ENCODE data around the gene SYNPR.

The SYNPR gene

GRCh38 chr3:63470745-63471144, 192.6 kb downstream of the SYNPR start:
- no peak for DNase-seq (ENCODE audit: low spot score)

- DNase-seq (ENCODE audit: low spot score): no peak
Observed at GRCh38 chr3:63471781-63472180, 193.7 kb downstream of the SYNPR start.

GRCh38 chr3:63473641-63474166, 195.6 kb downstream of the SYNPR start:
- DNase-seq (ENCODE audit: low spot score): no peak

GRCh38 chr3:63474828-63475518, 196.9 kb downstream of the SYNPR start:
- DNase-seq (ENCODE audit: low spot score): no peak

GRCh38 chr3:63477494-63478129, 199.5 kb downstream of the SYNPR start:
- no peak for DNase-seq (ENCODE audit: low spot score)

- no peak for DNase-seq (ENCODE audit: low spot score)
Observed at GRCh38 chr3:63478990-63479660, 201.0 kb downstream of the SYNPR start.

GRCh38 chr3:63479661-63480035, 201.5 kb downstream of the SYNPR start:
- DNase-seq (ENCODE audit: low spot score): no peak

- DNase-seq (ENCODE audit: low spot score): no peak
Observed at GRCh38 chr3:63481627-63482026, 203.5 kb downstream of the SYNPR start.

GRCh38 chr3:63482341-63482740, 204.2 kb downstream of the SYNPR start:
- no peak for DNase-seq (ENCODE audit: low spot score)

GRCh38 chr3:63492464-63492863, 214.4 kb downstream of the SYNPR start:
- no peak for DNase-seq (ENCODE audit: low spot score)

GRCh38 chr3:63493101-63493500, 215.0 kb downstream of the SYNPR start:
- DNase-seq (ENCODE audit: low spot score): no peak

- DNase-seq (ENCODE audit: low spot score): no peak
Observed at GRCh38 chr3:63494646-63495045, 216.5 kb downstream of the SYNPR start.

GRCh38 chr3:63497641-63498040, 219.5 kb downstream of the SYNPR start:
- DNase-seq (ENCODE audit: low spot score): no peak

- DNase-seq (ENCODE audit: low spot score): no peak
Observed at GRCh38 chr3:63500196-63500595, 222.1 kb downstream of the SYNPR start.

- DNase-seq (ENCODE audit: low spot score): no peak
Observed at GRCh38 chr3:63508305-63508704, 230.2 kb downstream of the SYNPR start.

GRCh38 chr3:63508771-63509170, 230.7 kb downstream of the SYNPR start:
- no peak for DNase-seq (ENCODE audit: low spot score)

- no peak for DNase-seq (ENCODE audit: low spot score)
Observed at GRCh38 chr3:63513791-63514190, 235.7 kb downstream of the SYNPR start.

- no peak for DNase-seq (ENCODE audit: low spot score)
Observed at GRCh38 chr3:63514678-63515077, 236.6 kb downstream of the SYNPR start.

GRCh38 chr3:63519426-63519825, 241.3 kb downstream of the SYNPR start:
- DNase-seq (ENCODE audit: low spot score): no peak

GRCh38 chr3:63521657-63522056, 243.5 kb downstream of the SYNPR start:
- DNase-seq (ENCODE audit: low spot score): no peak

- DNase-seq (ENCODE audit: low spot score): no peak
Observed at GRCh38 chr3:63523100-63523499, 245.0 kb downstream of the SYNPR start.

- no peak for DNase-seq (ENCODE audit: low spot score)
Observed at GRCh38 chr3:63528325-63529000, 250.4 kb downstream of the SYNPR start.

Data from SK-N-DZ (cell line).